Right renal cortex interstitium (tissue), 3 donors: ENCODE results near the gene GTF2H4. TPM values are rescaled to one million over a fixed set of nuclear protein-coding genes. Genes with fewer than 3 reads are reported as not detected.
"Not testable (repeated sequence)": the region's sequence is repeated elsewhere in the genome, so short reads cannot be mapped to it uniquely, and the experiment has no call there.

Experiments
- DNase-seq, 3 donors: peaks; one replicate each; pipeline ENCODE4 v3.0.0-alpha.2; 2013; ENCODE audit warnings: low read depth in 3 of 3, low spot score in 2 of 3
- polyA plus RNA-seq, 3 donors: library from polyadenylated mRNA; unstranded; fragments of 120-200 nt; gene quantifications; one replicate each; pipeline ENCODE4 v1.2.1, GENCODE V29; 2013; ENCODE audit not compliant: insufficient read length in 3 of 3

The GTF2H4 gene
- 10 to 100 TPM; 36.1 to 44.6 (median 37.2) TPM for polyA plus RNA-seq

- peak in 2 of 3 donors; percentile 83 to 98 for DNase-seq
Observed at GRCh38 chr6:30907758-30908591, at the start of gene GTF2H4. GTF2H4 (plus strand) TSS chr6:30908207.

DNA sequence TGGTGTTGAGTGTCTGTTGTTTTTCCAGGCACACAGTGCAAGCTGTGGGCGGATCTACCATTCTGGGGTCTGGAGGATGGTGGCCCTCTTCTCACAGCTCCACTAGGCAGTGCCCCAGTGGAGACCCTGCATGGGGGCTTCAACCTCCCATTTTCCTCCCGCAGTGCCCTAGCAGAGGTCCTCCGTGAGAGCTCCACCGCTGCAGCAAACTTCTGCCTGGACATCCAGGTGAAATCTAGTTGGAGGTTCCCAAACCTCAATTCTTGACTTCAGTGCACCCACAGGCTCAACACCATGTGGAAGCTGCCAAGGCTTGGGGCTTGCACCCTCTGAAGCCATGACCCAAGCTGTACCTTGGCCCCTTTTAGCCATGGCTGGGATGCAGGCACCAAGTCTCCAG is 48.3 kb upstream of the GTF2H4 start:
- DNase-seq, result not testable (repeated sequence)

GRCh38 chr6:30861257-30862048 is 46.6 kb upstream of the GTF2H4 start:
- no peak for DNase-seq

- DNase-seq, result no peak
Observed at GRCh38 chr6:30862156-30862875, 45.7 kb upstream of the GTF2H4 start.

DNA sequence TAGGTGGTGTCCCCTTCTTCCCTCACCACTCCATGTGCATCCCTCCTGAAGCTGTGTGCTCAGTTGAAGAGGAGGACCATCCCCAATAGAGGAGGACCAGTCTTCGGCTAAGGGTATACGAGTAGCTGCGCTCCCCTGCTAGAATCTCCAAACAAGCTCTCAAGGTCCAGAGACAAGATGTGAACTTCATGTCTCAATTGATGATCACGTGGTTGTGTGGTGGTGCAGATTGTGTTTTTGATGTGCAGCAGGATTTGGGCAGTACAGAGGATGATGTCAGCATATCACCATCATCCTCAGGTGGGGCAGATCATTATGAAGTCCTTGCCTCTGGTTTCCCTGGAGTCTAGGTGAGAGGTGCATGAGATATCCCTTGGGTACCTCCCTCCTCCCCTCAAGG is 43.7 kb upstream of the GTF2H4 start:
- no peak for DNase-seq

GRCh38 chr6:30869241-30869749 is 38.7 kb upstream of the GTF2H4 start:
- DNase-seq, result not testable (repeated sequence)

DNA sequence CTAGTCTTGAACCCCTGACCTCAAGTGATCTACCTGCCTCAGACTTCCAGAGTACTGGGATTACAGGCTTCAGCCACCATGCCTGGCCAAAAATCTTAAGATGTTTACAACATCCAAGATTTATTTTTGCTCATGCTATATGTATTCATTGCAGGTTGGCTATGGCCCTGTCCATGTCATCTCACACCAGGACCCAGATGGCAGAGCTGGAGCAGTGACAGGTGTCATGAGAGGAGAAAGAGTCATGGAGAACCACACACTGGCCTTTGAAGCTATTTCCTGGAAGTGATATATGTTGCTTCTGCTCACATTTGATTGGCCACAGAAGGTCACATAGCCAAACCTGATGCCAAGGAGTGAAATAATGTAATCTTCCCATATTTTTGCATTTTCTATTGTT is 37.5 kb upstream of the GTF2H4 start:
- DNase-seq, result no peak

DNA sequence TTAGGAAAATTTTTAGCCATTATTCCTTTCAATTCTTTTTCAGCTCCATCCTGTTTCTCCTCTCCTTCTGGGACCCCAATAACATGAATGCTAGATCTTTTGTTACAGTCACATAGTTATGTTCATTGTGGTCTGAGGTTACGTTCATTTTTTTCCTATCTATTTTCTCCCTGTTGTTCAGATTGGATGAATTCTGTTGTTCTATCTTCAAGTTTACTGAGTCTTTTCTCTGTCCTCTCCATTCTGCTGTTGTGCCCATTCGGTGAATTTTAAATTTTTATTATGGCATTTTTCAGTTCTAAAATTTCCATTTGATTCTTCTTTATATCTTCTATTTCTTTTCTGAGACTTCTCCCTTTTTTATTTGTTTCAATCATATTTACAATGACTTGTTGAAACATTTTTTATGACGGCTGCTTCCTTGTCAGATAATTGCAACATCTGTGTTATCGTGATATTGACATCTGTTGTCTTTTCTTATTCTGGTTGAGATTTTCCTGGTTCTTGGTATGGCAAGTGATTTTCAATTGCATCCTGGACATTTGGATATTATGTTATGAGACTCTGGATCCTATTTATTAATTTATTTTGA is 36.3 kb upstream of the GTF2H4 start:
- DNase-seq, result no peak

DNA sequence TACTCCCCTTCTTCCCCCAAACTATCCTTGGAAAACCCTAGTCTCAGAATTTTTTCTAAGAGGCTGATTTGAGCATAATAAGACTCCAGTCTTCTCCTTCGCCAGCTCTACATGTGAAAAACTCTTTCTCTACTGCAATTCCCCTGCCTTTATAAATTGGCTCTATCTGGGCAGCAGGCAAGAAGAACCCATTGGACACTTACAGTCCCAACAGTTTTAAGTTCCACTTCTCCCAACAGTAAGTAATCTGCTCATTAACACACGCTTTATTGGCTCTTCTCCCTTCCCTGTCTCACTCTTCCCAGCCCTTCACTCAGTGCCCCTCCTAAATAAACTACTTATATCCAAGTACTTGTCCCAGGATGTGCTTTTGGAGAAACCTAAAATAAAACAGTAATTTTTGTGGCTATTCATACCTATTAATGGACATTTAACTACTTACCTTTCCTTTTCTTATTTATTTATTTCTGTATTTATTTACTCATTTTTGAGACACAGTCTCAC is 34.8 kb upstream of the GTF2H4 start:
- DNase-seq, result no peak

DNA sequence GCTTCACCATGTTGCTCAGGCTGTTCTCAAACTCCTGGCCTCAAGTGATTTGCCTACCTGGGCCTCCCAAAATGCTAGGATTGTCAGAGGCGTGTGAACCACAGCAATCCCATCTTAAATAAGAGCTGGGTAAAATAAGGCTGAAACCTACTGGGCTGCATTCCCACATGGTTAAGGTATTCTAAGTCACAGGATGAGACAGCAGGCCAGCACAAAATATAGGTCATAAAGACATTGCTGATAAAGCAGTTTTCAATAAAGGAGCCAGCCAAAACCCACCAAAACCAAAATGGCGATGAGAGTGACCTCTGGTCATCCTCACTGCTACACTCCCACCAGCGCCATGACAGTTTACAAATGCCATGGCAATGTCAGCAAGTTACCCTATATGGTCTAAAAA is 34.2 kb upstream of the GTF2H4 start:
- not testable (repeated sequence) for DNase-seq

GRCh38 chr6:30875244-30876038 is 32.6 kb upstream of the GTF2H4 start:
- DNase-seq, result no peak

DNA sequence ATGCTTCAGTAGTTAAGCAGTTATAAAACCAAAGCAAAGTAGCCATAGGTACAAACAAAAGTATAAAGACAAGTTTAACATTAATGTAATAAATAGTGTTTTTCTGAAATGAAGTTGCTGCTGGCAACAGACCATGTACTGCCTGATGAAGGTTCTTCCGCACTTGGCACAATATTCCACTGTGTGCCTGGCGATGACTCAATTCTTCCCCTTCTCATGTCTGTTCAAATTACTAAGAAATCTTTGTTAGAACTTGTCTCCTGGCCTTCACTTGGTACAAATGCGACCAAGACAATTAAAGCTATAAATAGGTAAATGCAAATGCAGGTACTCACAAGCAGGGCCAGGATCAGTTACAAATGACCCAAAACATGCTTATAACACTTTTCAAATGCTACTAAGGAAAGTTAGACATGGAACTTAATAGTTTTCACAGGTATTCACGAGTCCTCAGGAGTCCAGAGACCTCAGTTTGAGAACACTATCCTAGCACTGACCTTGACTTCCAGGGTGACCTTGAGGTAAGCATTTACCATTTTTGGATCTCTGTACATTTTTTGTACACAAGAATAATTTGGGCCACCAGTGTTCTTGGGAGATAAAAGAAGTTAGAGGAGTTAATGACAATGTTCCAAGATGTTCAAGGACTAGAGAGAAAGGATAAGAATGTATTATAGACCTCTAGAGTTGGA is 31.8 kb upstream of the GTF2H4 start:
- no peak for DNase-seq

- no peak for DNase-seq
Observed at GRCh38 chr6:30877419-30878262, 30.4 kb upstream of the GTF2H4 start.

DNA sequence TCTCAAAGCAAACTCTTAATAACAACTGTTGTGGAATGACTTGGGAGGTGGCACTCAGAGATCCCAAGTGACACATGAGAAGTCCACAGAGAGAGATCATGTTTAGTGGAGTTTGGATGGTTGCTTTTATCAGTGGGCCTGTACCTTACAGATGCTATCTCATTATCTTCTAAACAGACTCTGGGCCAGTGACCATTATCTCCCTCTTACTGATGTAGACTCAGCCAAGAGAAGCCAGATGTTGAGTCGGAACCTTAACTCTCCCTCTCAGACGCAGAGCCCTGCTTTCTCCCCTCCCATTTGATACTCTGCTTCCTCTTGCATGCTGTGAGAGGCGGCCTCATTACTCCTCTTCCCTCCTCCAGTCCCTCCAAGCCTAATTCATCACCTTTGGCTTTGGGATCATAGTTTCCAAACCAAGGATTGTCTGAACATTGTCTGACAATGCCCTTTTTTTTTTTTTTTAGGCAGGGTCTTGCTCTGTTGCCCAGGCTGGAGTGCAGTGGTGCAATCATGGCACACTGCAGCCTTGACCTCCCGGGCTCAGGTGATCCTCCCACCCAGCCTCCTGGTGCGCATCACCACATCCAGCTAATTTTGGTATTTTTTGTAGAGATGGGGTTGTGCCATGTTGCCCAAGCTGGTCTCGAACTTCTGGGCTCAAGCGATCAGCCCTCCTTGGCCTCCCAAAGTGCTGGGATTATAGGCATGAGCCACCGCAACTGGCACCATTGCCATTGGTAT is 28.2 kb upstream of the GTF2H4 start:
- no peak for DNase-seq

GRCh38 chr6:30880698-30881252 is 27.2 kb upstream of the GTF2H4 start:
- peak in 1 of 3 donors; percentile 20 for DNase-seq

GRCh38 chr6:30881392-30882203 is 26.4 kb upstream of the GTF2H4 start:
- peak in 1 of 3 donors; percentile 16 for DNase-seq
